IPS-15b (cell line): ENCODE results near the gene BLOC1S3.

Experiments
- H3K27me3 ChIP-seq: one replicate; pipeline ENCODE4 v1.6.1; 2013; ENCODE audit warnings: low read length; ENCODE audit not compliant: control insufficient read depth, insufficient read depth
- H3K36me3 ChIP-seq: one replicate; pipeline ENCODE4 v1.6.1; 2013; ENCODE audit warnings: low read length; ENCODE audit not compliant: control insufficient read depth, insufficient read depth
- H3K4me1 ChIP-seq: one replicate; pipeline ENCODE4 v1.6.1; 2013; ENCODE audit warnings: mild to moderate bottlenecking, low read length; ENCODE audit not compliant: control insufficient read depth, insufficient read depth
- H3K4me3 ChIP-seq: one replicate; pipeline ENCODE4 v1.5.1; 2013; ENCODE audit warnings: low read depth, low read length
- H3K9ac ChIP-seq: one replicate; pipeline ENCODE4 v1.6.1; 2013; ENCODE audit warnings: low read depth, mild to moderate bottlenecking, low read length
- H3K9me3 ChIP-seq: one replicate; pipeline ENCODE4 v1.6.1; 2013; ENCODE audit warnings: mild to moderate bottlenecking, low read length; ENCODE audit not compliant: control insufficient read depth, insufficient read depth

BLOC1S3 gene

DNA sequence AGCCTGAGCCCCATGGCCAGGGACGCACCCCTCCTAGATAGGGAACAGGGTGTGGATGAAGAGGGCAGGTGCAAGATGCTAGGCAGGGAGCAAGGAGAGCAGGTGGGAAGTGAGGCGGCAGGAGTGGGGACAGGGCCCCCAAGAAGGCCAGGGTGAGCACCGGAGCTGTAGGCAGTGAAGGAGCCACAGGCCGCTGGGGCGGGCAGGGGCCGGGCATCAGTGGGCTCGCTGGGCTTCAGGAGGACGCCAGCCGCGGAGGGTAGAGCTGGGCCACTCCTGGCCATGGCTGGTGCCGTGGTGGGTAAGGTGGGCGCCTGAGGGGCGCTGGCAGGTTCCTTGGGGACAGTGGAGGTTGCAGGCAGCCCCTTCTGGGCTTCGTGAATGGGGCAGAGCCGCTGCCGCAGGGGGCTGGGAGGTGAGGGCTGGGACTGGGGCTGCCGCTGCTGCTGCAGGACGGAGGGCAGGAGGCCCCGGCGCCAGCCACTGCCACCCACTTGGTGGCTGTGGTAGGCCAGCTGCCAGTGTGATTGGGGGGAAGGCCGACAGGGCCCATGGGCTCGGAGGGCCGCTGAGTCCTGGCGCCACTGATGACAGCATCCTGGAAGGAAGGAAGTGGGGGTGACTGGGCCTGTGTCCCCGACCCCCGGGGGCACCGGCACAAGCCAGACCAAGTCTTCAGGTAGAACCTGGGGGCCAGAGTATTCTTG, 19.9 kb upstream of the BLOC1S3 start:
- no peak overlapping the region for H3K4me3 ChIP-seq
- no peaks in the 10 kb centered on the region for H3K9me3 ChIP-seq
- H3K9ac ChIP-seq = no peak overlapping the region
- H3K4me1 ChIP-seq = peaks cover 5% of the 10 kb centered on the region
- H3K36me3 ChIP-seq = no peaks in the 10 kb centered on the region
- H3K27me3 ChIP-seq = peaks cover 4% of the 10 kb centered on the region

DNA sequence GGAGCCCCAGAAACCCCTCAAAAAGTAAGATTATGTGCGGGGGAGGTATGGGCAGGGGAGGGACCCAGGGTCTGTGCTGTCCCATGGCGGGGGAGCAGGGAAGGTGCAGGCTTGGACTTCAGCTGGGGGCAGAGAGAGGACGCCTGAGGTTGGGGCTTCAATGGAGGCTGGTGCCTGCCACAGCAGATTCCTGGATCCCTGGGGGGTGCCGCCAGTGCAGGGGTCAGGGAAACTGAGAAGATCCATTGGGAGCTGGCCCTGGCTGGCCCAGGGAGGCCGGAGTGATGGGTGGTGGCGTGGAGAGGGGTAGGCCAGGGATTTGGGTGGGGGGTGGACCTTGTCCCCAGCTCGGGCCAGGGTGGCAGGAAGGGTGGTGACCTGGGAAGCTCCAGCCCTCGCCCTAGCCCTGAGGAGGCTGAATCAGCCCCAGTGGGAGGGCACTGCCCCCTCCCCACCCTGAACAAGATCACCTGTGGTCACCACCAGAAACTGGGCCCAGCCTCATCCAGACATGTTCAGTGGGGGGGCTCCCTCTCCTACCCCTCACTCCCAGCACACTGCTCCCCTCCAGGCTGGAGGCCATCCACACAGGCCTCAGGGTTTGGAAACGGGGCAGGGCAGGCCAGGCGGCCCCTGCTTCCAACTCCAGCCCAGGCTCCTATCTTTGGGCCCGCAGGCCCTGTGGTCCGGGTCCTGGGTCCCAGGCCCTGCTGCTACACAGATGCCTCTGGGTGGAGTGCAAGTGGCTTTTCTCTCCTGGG, 19.2 kb upstream of the BLOC1S3 start:
- peaks cover 1% of the 10 kb centered on the region for H3K4me1 ChIP-seq
- no peak overlapping the region for H3K4me3 ChIP-seq
- H3K27me3 ChIP-seq = no peaks in the 10 kb centered on the region
- no peaks in the 10 kb centered on the region for H3K9me3 ChIP-seq
- no peak overlapping the region for H3K9ac ChIP-seq
- no peaks in the 10 kb centered on the region for H3K36me3 ChIP-seq

DNA sequence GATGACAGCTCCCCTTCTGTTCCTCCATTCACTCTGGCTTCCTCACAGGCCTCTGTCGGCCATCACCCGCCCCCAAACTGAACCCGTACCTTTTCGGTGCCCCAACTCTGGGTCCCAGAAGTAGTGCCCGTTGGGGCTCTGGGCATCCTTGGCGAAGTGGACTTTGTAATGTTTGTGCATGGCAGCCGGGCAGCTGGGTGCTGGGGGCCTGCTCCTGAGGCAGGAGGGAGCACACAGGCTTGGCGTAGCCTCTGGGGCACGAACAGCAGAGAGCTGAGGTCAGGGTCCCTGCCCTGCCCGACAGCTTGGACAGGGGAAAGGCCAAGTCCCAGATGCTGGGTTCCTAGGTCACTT, 18.6 kb upstream of the BLOC1S3 start:
- no peaks in the 10 kb centered on the region for H3K27me3 ChIP-seq
- peaks cover 2% of the 10 kb centered on the region for H3K4me1 ChIP-seq
- no peak overlapping the region for H3K9ac ChIP-seq

DNA sequence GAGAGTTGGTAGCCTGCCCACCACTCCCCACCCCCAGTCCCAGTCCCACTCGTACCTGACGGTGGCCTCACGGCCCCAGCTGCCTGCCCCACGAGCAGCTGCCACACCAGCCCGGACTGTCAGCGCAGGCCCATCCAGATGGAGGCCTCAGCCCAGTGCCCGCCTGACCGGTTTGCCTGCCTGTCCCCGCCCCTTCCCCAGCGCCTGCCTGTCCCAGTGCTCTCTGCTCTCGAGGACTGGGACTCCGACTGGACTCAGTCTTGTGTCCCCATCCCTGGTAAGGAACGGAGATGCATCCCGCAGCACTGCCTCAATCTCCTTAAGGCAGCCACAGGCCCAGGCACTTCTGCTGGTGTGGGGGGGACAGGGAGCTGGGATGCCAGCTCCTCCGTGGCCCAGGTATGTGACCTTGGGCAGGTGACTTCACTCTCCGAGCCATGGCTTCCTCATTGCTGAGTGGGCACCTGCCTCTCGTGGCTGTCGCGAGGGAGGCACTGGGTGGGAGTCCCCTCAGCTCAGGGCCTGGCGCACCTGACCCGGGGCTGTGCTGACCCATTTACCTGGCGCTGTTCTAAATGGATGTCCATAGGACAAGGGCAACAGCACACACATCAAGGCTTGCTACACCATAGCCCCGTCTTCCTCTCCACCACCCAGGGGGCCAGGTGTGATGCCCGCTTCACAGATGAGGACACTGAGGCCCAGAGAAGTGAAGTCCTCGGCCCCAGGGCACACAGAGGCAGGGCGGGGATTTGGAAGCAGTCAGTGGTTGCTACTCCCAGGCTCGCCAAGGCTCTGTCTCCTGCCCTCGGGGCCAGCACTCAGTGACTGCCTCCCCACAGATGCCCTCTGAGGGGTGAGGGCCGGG, 17.5 kb upstream of the BLOC1S3 start, which contains the start of gene NKPD1:
Gene NKPD1 (minus strand): TSS at position 113 of the 868 bp plus-strand sequence. CDS start 832 bp downstream, outside the sequence.
- Histone ChIP-seq H3K36me3 (no peaks in the 10 kb centered on the region), H3K4me3 (no peak within 1 kb of the TSS), H3K9me3 (no peaks in the 10 kb centered on the region), H3K27me3 (no peaks in the 10 kb centered on the region), H3K9ac (no peak within 1 kb of the TSS), H3K4me1 (peaks cover 2% of the 10 kb centered on the region)

More for the DNA sequence above, 18.6 kb upstream of the BLOC1S3 start:
- Histone ChIP-seq H3K9me3 (no peaks in the 10 kb centered on the region), H3K4me3 (no peak overlapping the region), H3K36me3 (no peaks in the 10 kb centered on the region)

- Histone ChIP-seq H3K27me3 (no peaks in the 10 kb centered on the region), H3K4me3 (no peak overlapping the region), H3K9me3 (no peaks in the 10 kb centered on the region), H3K9ac (no peak overlapping the region), H3K36me3 (no peaks in the 10 kb centered on the region), H3K4me1 (peaks cover 2% of the 10 kb centered on the region)
Observed at GRCh38 chr19:45161738-45162607, 16.6 kb upstream of the BLOC1S3 start.

GRCh38 chr19:45162608-45163143, 15.9 kb upstream of the BLOC1S3 start:
- no peak overlapping the region for H3K4me3 ChIP-seq
- peaks cover 2% of the 10 kb centered on the region for H3K4me1 ChIP-seq
- H3K9ac ChIP-seq = no peak overlapping the region
- no peaks in the 10 kb centered on the region for H3K36me3 ChIP-seq
- no peaks in the 10 kb centered on the region for H3K9me3 ChIP-seq
- no peaks in the 10 kb centered on the region for H3K27me3 ChIP-seq

- Histone ChIP-seq H3K36me3 (no peaks in the 10 kb centered on the region), H3K27me3 (no peaks in the 10 kb centered on the region), H3K4me1 (peaks cover 2% of the 10 kb centered on the region), H3K4me3 (no peak overlapping the region), H3K9ac (no peak overlapping the region), H3K9me3 (no peaks in the 10 kb centered on the region)
Observed at GRCh38 chr19:45163156-45163555, 15.4 kb upstream of the BLOC1S3 start.

- H3K9me3 ChIP-seq = no peaks in the 10 kb centered on the region
- peak overlapping the region; percentile 24 for H3K9ac ChIP-seq
- peaks cover 2% of the 10 kb centered on the region for H3K4me1 ChIP-seq
- no peak overlapping the region for H3K4me3 ChIP-seq
- no peaks in the 10 kb centered on the region for H3K27me3 ChIP-seq
- H3K36me3 ChIP-seq = no peaks in the 10 kb centered on the region
Observed at GRCh38 chr19:45163751-45164460, 14.7 kb upstream of the BLOC1S3 start.

DNA sequence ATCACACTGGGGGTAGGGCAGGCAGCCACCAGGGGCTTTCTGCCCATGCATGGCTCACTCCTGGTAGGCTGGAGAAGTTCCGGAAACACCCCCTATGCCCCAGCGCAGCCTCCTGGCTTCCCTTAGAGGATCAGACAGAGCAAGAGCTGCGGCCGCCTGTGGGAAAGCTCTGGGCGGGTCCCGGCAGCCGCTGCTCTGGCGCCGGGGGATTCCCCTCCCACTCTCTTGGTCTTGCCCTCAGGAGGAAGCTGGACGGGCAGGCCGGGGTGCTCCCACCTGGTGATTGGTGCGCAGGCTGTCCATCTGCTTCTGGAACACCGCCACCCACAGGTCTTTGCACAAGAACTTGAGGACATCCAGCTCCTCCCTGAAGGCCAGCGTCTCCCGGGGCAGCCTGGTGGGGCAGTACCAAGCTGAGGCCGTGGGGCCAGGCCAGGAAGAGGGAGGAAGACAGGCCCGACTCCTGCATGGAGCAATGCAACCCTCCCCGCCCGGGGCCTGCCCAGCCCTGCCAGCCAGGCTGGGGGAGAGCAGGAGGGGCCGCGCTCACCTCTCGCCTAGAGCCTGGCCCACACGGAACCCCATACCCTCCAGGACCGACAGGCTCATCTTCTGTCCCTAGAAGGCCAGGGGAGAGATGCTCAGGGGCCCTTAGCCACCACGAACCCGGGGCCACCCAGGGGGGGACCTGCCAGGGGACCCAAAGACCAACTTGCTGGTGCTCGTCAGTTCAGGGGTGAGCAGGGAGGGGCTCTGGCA, 13.8 kb upstream of the BLOC1S3 start:
- no peaks in the 10 kb centered on the region for H3K36me3 ChIP-seq
- H3K9me3 ChIP-seq = no peaks in the 10 kb centered on the region
- peak overlapping the region; percentile 24 for H3K9ac ChIP-seq
- no peaks in the 10 kb centered on the region for H3K27me3 ChIP-seq
- no peak overlapping the region for H3K4me3 ChIP-seq
- peaks cover 2% of the 10 kb centered on the region for H3K4me1 ChIP-seq

- Histone ChIP-seq H3K9me3 (no peaks in the 10 kb centered on the region), H3K4me1 (peaks cover 2% of the 10 kb centered on the region), H3K36me3 (no peaks in the 10 kb centered on the region), H3K4me3 (no peak overlapping the region), H3K9ac (no peak overlapping the region), H3K27me3 (no peaks in the 10 kb centered on the region)
Observed at GRCh38 chr19:45166723-45167252, 11.8 kb upstream of the BLOC1S3 start.
